OCI-LY1 (cell line): ENCODE data around the gene MAMDC2.

Source experiments
- H2AFZ ChIP-seq: fragments of 200-600 bp; sonication (generic), shearing (Covaris generic); 2 replicates; pipeline ENCODE4 v1.6.0; 2014; ENCODE audit warnings: antibody characterized with exemption, mild to moderate bottlenecking, low read length
- H3F3A ChIP-seq: fragments of 200-600 bp; sonication (generic), shearing (Covaris generic); 2 replicates; pipeline ENCODE4 v1.6.0; 2014; ENCODE audit warnings: mild to moderate bottlenecking, antibody characterized with exemption, low read length, moderate library complexity; ENCODE audit not compliant: insufficient read depth
- H3K27ac ChIP-seq: fragments of 200-600 bp; sonication (generic); 2 replicates; pipeline ENCODE4 v1.5.1; 2014; ENCODE audit warnings: low read length, mixed run types, mild to moderate bottlenecking, low read depth; ENCODE audit not compliant: poor library complexity, severe bottlenecking
- H3K27me3 ChIP-seq: fragments of 200-600 bp; sonication (generic); 2 replicates; pipeline ENCODE4 v1.6.0; 2014; ENCODE audit warnings: antibody characterized with exemption, mild to moderate bottlenecking, low read length, moderate library complexity; ENCODE audit not compliant: insufficient read depth
- H3K36me3 ChIP-seq: fragments of 200-600 bp; sonication (generic); 2 replicates; pipeline ENCODE4 v1.6.1; 2014; ENCODE audit warnings: mild to moderate bottlenecking, antibody characterized with exemption, low read length, moderate library complexity, mixed read lengths; ENCODE audit not compliant: insufficient read depth
- H3K4me1 ChIP-seq: fragments of 200-600 bp; sonication (generic); 2 replicates; pipeline ENCODE4 v1.5.1; 2014; ENCODE audit warnings: mild to moderate bottlenecking, low read length, moderate library complexity; ENCODE audit not compliant: insufficient read depth, severe bottlenecking
- H3K4me2 ChIP-seq: fragments of 200-600 bp; sonication (generic), shearing (Covaris generic); 2 replicates; pipeline ENCODE4 v1.6.1; 2014; ENCODE audit warnings: low read length
- H3K4me3 ChIP-seq: fragments of 200-600 bp; sonication (generic); 2 replicates; pipeline ENCODE4 v1.5.1; 2014; ENCODE audit warnings: low read length, low read depth, mild to moderate bottlenecking, mixed read lengths; ENCODE audit not compliant: poor library complexity, severe bottlenecking
- H3K79me2 ChIP-seq: fragments of 200-600 bp; shearing (Covaris generic); 2 replicates; pipeline ENCODE4 v1.6.1; 2016; ENCODE audit warnings: mixed run types, low read length, mixed read lengths; ENCODE audit not compliant: insufficient read depth
- H3K9ac ChIP-seq: fragments of 200-600 bp; sonication (generic), shearing (Covaris generic); 2 replicates; pipeline ENCODE4 v1.6.1; 2014; ENCODE audit warnings: mild to moderate bottlenecking, low read length, mixed read lengths
- H3K9me2 ChIP-seq: fragments of 200-600 bp; sonication (generic), shearing (Covaris generic); 2 replicates; pipeline ENCODE4 v1.6.1; 2014; ENCODE audit warnings: low read depth, mild to moderate bottlenecking, low read length, mixed read lengths
- H3K9me3 ChIP-seq: fragments of 200-600 bp; shearing (Covaris generic); 2 replicates; pipeline ENCODE4 v1.6.1; 2014; ENCODE audit warnings: low read length, mixed read lengths
- H4K20me1 ChIP-seq: fragments of 200-600 bp; sonication (generic), shearing (Covaris generic); 2 replicates; pipeline ENCODE4 v1.6.0; 2016; ENCODE audit warnings: mild to moderate bottlenecking, low read length; ENCODE audit not compliant: insufficient read depth
- CTCF ChIP-seq: fragments of 200-600 bp; sonication (generic), shearing (Covaris generic); IDR thresholded peaks from 2 replicates; pipeline ENCODE4 v1.5.1; 2017; ENCODE audit warnings: mild to moderate bottlenecking, antibody characterized with exemption, low read length, moderate library complexity, mixed read lengths
- EZH2 ChIP-seq: fragments of 200-600 bp; sonication (generic), shearing (Covaris generic); IDR thresholded peaks from 2 replicates; pipeline ENCODE4 v1.8.0; 2017; ENCODE audit warnings: borderline replicate concordance, mixed run types, mild to moderate bottlenecking, antibody characterized with exemption, low read length, moderate library complexity, mixed read lengths

The MAMDC2 gene

GRCh38 chr9:70093095-70093494 is 49.4 kb downstream of the MAMDC2 start:
- Histone ChIP-seq H2AFZ (no peak overlapping the region), H3K27me3 (no peaks in the 10 kb centered on the region), H3K4me1 (no peaks in the 10 kb centered on the region), H3K4me2 (no peak overlapping the region), H3K79me2 (no peaks in the 10 kb centered on the region), H3K36me3 (no peaks in the 10 kb centered on the region), H3K9me3 (no peaks in the 10 kb centered on the region), H3K27ac (no peak overlapping the region), H3K9ac (no peak overlapping the region), H4K20me1 (no peaks in the 10 kb centered on the region), H3K9me2 (no peaks in the 10 kb centered on the region), H3F3A (no peaks in the 10 kb centered on the region), H3K4me3 (no peak overlapping the region)
- no peak for TF ChIP-seq EZH2
- TF ChIP-seq CTCF, result no peak

- Histone ChIP-seq H3K4me3 (no peak overlapping the region), H3K9me2 (no peaks in the 10 kb centered on the region), H3K36me3 (no peaks in the 10 kb centered on the region), H3K27ac (no peak overlapping the region), H3K9ac (no peak overlapping the region), H3K27me3 (no peaks in the 10 kb centered on the region), H4K20me1 (no peaks in the 10 kb centered on the region), H3K9me3 (no peaks in the 10 kb centered on the region), H2AFZ (no peak overlapping the region), H3K79me2 (no peaks in the 10 kb centered on the region), H3F3A (no peaks in the 10 kb centered on the region), H3K4me2 (no peak overlapping the region), H3K4me1 (no peaks in the 10 kb centered on the region)
- TF ChIP-seq CTCF, result no peak
- TF ChIP-seq EZH2, result no peak
These were observed 50.3 kb downstream of the MAMDC2 start for GRCh38 chr9:70093944-70094343.

- Histone ChIP-seq H3K9ac (no peak overlapping the region), H3K36me3 (no peaks in the 10 kb centered on the region), H3F3A (no peaks in the 10 kb centered on the region), H3K9me3 (no peaks in the 10 kb centered on the region), H3K4me1 (no peaks in the 10 kb centered on the region), H4K20me1 (no peaks in the 10 kb centered on the region), H3K4me2 (no peak overlapping the region), H3K27me3 (no peaks in the 10 kb centered on the region), H3K4me3 (no peak overlapping the region), H3K9me2 (no peaks in the 10 kb centered on the region), H2AFZ (no peak overlapping the region), H3K27ac (no peak overlapping the region), H3K79me2 (no peaks in the 10 kb centered on the region)
- no peak for TF ChIP-seq CTCF
- TF ChIP-seq EZH2, result no peak
These were observed 51.1 kb downstream of the MAMDC2 start for GRCh38 chr9:70094747-70095146.
